ENCODE measurements around the gene GABRE. TPM values are rescaled to one million over a fixed set of nuclear protein-coding genes. Genes with fewer than 3 reads are reported as not detected.
A peak's percentile ranks its signal among the peaks of the same experiment; 100 is the strongest.

GABRE gene, protein sequence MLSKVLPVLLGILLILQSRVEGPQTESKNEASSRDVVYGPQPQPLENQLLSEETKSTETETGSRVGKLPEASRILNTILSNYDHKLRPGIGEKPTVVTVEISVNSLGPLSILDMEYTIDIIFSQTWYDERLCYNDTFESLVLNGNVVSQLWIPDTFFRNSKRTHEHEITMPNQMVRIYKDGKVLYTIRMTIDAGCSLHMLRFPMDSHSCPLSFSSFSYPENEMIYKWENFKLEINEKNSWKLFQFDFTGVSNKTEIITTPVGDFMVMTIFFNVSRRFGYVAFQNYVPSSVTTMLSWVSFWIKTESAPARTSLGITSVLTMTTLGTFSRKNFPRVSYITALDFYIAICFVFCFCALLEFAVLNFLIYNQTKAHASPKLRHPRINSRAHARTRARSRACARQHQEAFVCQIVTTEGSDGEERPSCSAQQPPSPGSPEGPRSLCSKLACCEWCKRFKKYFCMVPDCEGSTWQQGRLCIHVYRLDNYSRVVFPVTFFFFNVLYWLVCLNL
- total RNA-seq = 0.44 and 0.50 TPM in 2 replicates
- long read RNA-seq = 0 reads

DNA sequence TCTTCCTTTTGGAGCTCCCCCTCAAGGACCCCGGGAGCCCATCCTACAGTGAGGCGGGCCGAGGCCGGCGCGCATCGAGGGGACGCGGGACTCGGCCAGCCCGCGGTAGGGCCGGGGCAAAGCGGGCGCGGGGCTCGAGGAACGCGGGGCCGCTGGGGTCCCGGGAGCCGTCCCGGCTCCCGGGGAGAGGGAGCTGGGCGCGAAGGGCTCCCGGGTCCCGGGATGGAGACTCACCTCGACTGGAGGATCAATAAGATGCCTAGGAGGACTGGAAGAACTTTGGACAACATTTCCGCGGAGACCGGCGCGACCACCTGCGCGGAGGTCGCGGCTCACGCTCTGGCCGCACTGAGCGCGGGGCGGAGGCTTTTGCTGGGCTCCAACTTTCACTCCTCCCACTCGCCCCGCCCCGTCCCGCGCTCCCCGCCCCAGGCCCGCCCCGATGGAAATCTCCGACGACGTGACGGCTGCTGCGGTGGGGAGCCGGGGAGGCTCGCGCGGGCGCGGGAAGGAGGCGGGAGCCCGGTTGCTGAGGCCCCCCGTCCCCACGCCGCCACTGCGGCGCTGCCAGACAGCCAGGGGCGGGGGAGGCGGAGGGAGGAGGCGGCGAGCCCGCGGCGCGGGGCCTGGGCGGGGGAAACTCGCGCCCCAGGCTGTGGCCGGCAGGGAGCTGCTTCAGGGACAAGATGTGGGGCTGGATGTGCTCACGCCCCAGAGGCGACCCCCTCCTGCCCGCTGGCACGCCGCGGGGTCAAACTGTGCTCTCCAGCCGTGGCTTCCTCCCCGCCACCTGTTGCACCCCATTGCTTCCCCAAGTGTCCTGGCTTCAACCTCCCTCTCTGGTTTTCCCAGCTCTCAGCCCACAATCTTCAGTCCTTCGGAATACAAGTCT lies at the start of gene GABRE:
GABRE (minus strand) TSS at position 341 of the 892 bp plus-strand sequence; CDS start at position 290, 51 bp downstream.
- peak; percentile 12 for DNase-seq (ENCODE audit: low read depth, low spot score)
- H3K4me1 Mint-ChIP-seq = no peaks in the 10 kb centered on the region
- no peaks in the 10 kb centered on the region for H3K36me3 Mint-ChIP-seq (ENCODE audit: low read depth)
- no peak within 1 kb of the TSS for H3K27ac Mint-ChIP-seq (ENCODE audit: unreplicated experiment)
- TF ChIP-seq, protein P1, sequence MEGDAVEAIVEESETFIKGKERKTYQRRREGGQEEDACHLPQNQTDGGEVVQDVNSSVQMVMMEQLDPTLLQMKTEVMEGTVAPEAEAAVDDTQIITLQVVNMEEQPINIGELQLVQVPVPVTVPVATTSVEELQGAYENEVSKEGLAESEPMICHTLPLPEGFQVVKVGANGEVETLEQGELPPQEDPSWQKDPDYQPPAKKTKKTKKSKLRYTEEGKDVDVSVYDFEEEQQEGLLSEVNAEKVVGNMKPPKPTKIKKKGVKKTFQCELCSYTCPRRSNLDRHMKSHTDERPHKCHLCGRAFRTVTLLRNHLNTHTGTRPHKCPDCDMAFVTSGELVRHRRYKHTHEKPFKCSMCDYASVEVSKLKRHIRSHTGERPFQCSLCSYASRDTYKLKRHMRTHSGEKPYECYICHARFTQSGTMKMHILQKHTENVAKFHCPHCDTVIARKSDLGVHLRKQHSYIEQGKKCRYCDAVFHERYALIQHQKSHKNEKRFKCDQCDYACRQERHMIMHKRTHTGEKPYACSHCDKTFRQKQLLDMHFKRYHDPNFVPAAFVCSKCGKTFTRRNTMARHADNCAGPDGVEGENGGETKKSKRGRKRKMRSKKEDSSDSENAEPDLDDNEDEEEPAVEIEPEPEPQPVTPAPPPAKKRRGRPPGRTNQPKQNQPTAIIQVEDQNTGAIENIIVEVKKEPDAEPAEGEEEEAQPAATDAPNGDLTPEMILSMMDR (conservative IDR thresholded peaks at IDR 0.05) = no peak
- peak within 1 kb of the TSS; percentile 25 for H3K4me3 Mint-ChIP-seq
- H3K27me3 Mint-ChIP-seq (ENCODE audit: low read depth) = peaks cover 62% of the 10 kb centered on the region
- H3K9me3 Mint-ChIP-seq = peaks cover 1% of the 10 kb centered on the region

DNA sequence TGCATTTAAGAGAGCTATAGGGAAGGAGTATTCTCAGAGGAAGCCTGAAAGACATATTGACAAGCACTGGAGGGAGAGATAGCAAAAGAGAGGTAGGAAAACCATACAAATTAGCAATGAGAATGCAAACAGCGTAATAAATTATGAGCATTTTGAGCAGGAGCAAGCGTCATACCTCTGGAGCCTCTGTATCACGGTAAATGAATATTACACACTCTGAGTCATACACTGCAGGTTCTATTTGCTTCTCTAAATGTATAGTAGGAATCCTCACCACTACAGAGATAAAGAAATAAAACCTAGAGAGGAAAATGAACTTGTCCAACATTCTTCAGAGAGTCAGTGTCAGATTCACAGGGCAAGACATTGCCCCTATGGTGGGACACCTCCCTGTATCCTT lies 46.4 kb upstream of the GABRE start:
- no peaks in the 10 kb centered on the region for H3K36me3 Mint-ChIP-seq (ENCODE audit: low read depth)
- no peaks in the 10 kb centered on the region for H3K4me1 Mint-ChIP-seq
- H3K4me3 Mint-ChIP-seq = no peak overlapping the region
- TF ChIP-seq, protein P1 (conservative IDR thresholded peaks at IDR 0.05) = no peak
- peaks cover 3% of the 10 kb centered on the region for H3K27me3 Mint-ChIP-seq (ENCODE audit: low read depth)
- H3K9me3 Mint-ChIP-seq = peaks cover 14% of the 10 kb centered on the region
- no peak overlapping the region for H3K27ac Mint-ChIP-seq (ENCODE audit: unreplicated experiment)
- DNase-seq (ENCODE audit: low read depth, low spot score) = no peak

DNA sequence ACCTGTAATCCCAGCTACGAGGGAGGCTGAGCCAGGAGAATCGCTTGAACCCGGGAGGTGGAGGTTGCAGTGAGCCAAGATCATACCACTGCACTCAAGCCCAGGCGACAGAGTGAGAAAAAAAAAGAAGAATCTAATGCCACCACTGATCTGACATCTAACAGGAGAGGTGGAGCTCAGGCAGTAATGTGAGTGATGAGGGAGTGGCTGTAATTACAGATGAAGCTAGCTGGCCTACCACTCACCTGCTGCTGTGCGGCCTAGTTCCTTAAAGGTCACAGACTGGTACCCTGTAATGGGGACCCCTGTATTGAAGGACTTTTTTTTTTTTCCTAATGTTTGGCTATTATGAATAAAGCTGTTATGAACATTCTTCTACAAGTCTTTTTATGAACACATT lies 25.3 kb upstream of the GABRE start:
- Mint-ChIP-seq H3K4me1 (no peaks in the 10 kb centered on the region), H3K36me3 (ENCODE audit: low read depth) (no peaks in the 10 kb centered on the region), H3K4me3 (no peak overlapping the region), H3K9me3 (peaks cover 3% of the 10 kb centered on the region), H3K27ac (ENCODE audit: unreplicated experiment) (no peak overlapping the region), H3K27me3 (ENCODE audit: low read depth) (peaks cover 2% of the 10 kb centered on the region)
- TF ChIP-seq, protein P1 (conservative IDR thresholded peaks at IDR 0.05) = no peak
- no peak for DNase-seq (ENCODE audit: low read depth, low spot score)

DNA sequence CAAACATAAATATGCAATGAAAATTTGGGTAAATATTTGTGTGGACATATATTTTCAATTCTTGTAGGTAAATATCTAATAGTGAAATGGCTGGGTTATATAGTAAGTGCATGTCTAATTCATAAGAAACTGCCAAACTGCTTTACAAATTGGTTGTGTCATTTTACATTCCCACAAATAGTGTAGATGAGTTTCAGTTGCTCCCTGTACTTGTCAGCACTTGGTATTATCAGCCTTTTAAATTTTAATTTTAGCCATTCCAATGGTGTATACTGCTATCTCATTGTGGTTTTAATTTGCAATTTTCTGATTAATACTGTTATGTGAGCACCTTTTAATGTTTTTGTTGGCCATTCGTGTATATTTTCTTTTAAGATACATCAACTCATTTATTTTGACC lies 23.1 kb upstream of the GABRE start:
- no peaks in the 10 kb centered on the region for H3K9me3 Mint-ChIP-seq

DNA sequence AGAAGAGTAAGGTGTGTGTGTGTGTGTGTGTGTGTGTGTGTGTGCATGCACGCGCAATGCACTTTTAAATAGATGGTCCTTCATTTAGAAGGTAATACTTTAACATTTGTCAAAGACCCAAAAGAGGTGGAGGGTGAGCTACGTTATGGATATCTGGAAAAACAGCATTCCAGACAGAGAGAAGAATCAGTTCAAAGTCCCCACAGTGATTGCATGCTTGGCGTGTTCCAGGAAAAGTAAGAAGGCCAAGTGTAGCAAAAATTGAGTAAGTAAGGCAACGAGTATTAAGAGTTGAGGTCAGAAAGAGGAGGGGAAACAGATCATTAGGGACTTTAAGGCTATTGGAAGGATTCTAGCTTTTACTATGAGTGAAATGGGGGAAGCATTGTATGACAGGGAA lies 21.9 kb upstream of the GABRE start:
- H3K27me3 Mint-ChIP-seq (ENCODE audit: low read depth) = no peaks in the 10 kb centered on the region
- no peak for DNase-seq (ENCODE audit: low read depth, low spot score)
- no peaks in the 10 kb centered on the region for H3K36me3 Mint-ChIP-seq (ENCODE audit: low read depth)
- no peaks in the 10 kb centered on the region for H3K9me3 Mint-ChIP-seq
- H3K4me3 Mint-ChIP-seq = no peak overlapping the region
- TF ChIP-seq, protein P1 (conservative IDR thresholded peaks at IDR 0.05) = no peak
- H3K27ac Mint-ChIP-seq (ENCODE audit: unreplicated experiment) = no peak overlapping the region
- no peaks in the 10 kb centered on the region for H3K4me1 Mint-ChIP-seq

More for the DNA sequence above, 23.1 kb upstream of the GABRE start:
- Mint-ChIP-seq H3K27ac (ENCODE audit: unreplicated experiment) (no peak overlapping the region), H3K27me3 (ENCODE audit: low read depth) (no peaks in the 10 kb centered on the region), H3K4me3 (no peak overlapping the region), H3K4me1 (no peaks in the 10 kb centered on the region), H3K36me3 (ENCODE audit: low read depth) (no peaks in the 10 kb centered on the region)
- TF ChIP-seq, protein P1 (conservative IDR thresholded peaks at IDR 0.05) = no peak
- no peak for DNase-seq (ENCODE audit: low read depth, low spot score)
